ENCODE data around the gene MS4A1.

- TF ChIP-seq CTCF (IDR thresholded peaks at IDR 0.05) (no peak), POLR2A (IDR thresholded peaks at IDR 0.05) (no peak)
Observed at GRCh38 chr11:60512651-60513225, 57.1 kb downstream of the MS4A1 start.
